SK-N-SH treated with all-trans-retinoic acid at 6 μM for 48 hours (cell line): Measurements from ENCODE around the gene MAN1A1.

Experiments used
- ATAC-seq: fragments of 200-7000 bp; cut with Tn5 transposase; 3 replicates; pipeline ENCODE4 v1.9.1; 2020; ENCODE audit warnings: mild to moderate bottlenecking, moderate library complexity
- ARNTL ChIP-seq: fragments of 450-650 bp; formaldehyde crosslinking; IDR thresholded peaks from 2 replicates; pipeline ENCODE4 v1.5.0; 2020; ENCODE audit warnings: low read depth, mild to moderate bottlenecking, moderate library complexity, borderline replicate concordance
- BACH2 ChIP-seq: fragments of 250-450 bp; sonication (Bioruptor Pico); IDR thresholded peaks from 2 replicates; pipeline ENCODE4 v1.9.0; 2021; ENCODE audit warnings: mild to moderate bottlenecking, borderline replicate concordance
- CREB5 ChIP-seq: fragments of 250-450 bp; sonication (Bioruptor Pico); IDR thresholded peaks from 2 replicates; pipeline ENCODE4 v1.5.1; 2020; ENCODE audit warnings: low read depth, mild to moderate bottlenecking, moderate library complexity
- CSDC2 ChIP-seq: fragments of 250-450 bp; sonication (Bioruptor Pico); IDR thresholded peaks from 2 replicates; pipeline ENCODE4 v1.5.0; 2020; ENCODE audit warnings: mild to moderate bottlenecking, moderate library complexity
- ESRRG ChIP-seq: fragments of 250-450 bp; sonication (Bioruptor Pico); IDR thresholded peaks from 2 replicates; pipeline ENCODE4 v1.6.1; 2021; ENCODE audit warnings: mild to moderate bottlenecking
- GLIS3 ChIP-seq: fragments of 250-450 bp; sonication (Bioruptor Pico); IDR thresholded peaks from 2 replicates; pipeline ENCODE4 v1.5.0; 2020; ENCODE audit warnings: mild to moderate bottlenecking, moderate library complexity
- ISL1 ChIP-seq: fragments of 250-450 bp; sonication (Bioruptor Pico); IDR thresholded peaks from 2 replicates; pipeline ENCODE4 v2.1.2; 2022; ENCODE audit warnings: mild to moderate bottlenecking, moderate library complexity
- OSR1 ChIP-seq: fragments of 250-450 bp; sonication (Bioruptor Pico); IDR thresholded peaks from 2 replicates; pipeline ENCODE4 v1.8.0; 2022; ENCODE audit warnings: moderate library complexity, mild to moderate bottlenecking, inconsistent platforms
- PPARA ChIP-seq: fragments of 250-450 bp; sonication (Bioruptor Pico); IDR thresholded peaks from 2 replicates; pipeline ENCODE4 v1.5.0; 2020; ENCODE audit warnings: mild to moderate bottlenecking, borderline replicate concordance
- RARB ChIP-seq: fragments of 250-450 bp; sonication (Bioruptor Pico); IDR thresholded peaks from 2 replicates; pipeline ENCODE4 v1.8.0; 2021; ENCODE audit warnings: mild to moderate bottlenecking, moderate library complexity
- SNAI2 ChIP-seq: fragments of 250-450 bp; sonication (Bioruptor Pico); IDR thresholded peaks from 2 replicates; pipeline ENCODE4 v1.5.0; 2020; ENCODE audit warnings: mild to moderate bottlenecking, moderate library complexity
- TCF4 ChIP-seq: fragments of 250-450 bp; sonication (Bioruptor Pico); IDR thresholded peaks from 2 replicates; pipeline ENCODE4 v1.8.0; 2021; ENCODE audit warnings: mild to moderate bottlenecking, moderate library complexity, borderline replicate concordance
- TOX ChIP-seq: fragments of 250-450 bp; sonication (Bioruptor Pico); IDR thresholded peaks from 2 replicates; pipeline ENCODE4 v1.8.0; 2021; ENCODE audit warnings: mild to moderate bottlenecking, moderate library complexity, borderline replicate concordance
- ZC3H10 ChIP-seq: fragments of 250-450 bp; sonication (Bioruptor Pico); IDR thresholded peaks from 2 replicates; pipeline ENCODE4 v1.5.1; 2021; ENCODE audit warnings: mild to moderate bottlenecking, moderate library complexity
- ZFP3 ChIP-seq: fragments of 250-450 bp; sonication (Bioruptor Pico); IDR thresholded peaks from 2 replicates; pipeline ENCODE4 v1.5.0; 2020; ENCODE audit warnings: mild to moderate bottlenecking, moderate library complexity
- ZFP30 ChIP-seq: fragments of 450-650 bp; formaldehyde crosslinking; IDR thresholded peaks from 2 replicates; pipeline ENCODE4 v1.5.0; 2022; ENCODE audit warnings: mild to moderate bottlenecking, moderate library complexity
- ZNF565 ChIP-seq: fragments of 450-650 bp; formaldehyde crosslinking; conservative IDR thresholded peaks from 2 replicates; pipeline ENCODE4 v1.5.0; 2020; ENCODE audit warnings: low read depth, mild to moderate bottlenecking, moderate library complexity
- ZNF70 ChIP-seq: fragments of 450-650 bp; formaldehyde crosslinking; IDR thresholded peaks from 2 replicates; pipeline ENCODE4 v1.5.0; 2020; ENCODE audit warnings: mild to moderate bottlenecking, moderate library complexity
- ZNF8 ChIP-seq: fragments of 450-650 bp; formaldehyde crosslinking; IDR thresholded peaks from 2 replicates; pipeline ENCODE4 v1.5.0; 2020; ENCODE audit warnings: mild to moderate bottlenecking, moderate library complexity
- TF ChIP-seq, protein P1 (sequence below): fragments of 250-450 bp; sonication (Bioruptor Pico); IDR thresholded peaks from 2 replicates; pipeline ENCODE4 v1.8.0; 2021; ENCODE audit warnings: low read depth, mild to moderate bottlenecking, moderate library complexity, borderline replicate concordance
- TF ChIP-seq, protein P2 (sequence below): fragments of 250-450 bp; sonication (Bioruptor Pico); IDR thresholded peaks from 2 replicates; pipeline ENCODE4 v1.8.0; 2020; ENCODE audit warnings: mild to moderate bottlenecking, moderate library complexity, borderline replicate concordance

The MAN1A1 gene

DNA sequence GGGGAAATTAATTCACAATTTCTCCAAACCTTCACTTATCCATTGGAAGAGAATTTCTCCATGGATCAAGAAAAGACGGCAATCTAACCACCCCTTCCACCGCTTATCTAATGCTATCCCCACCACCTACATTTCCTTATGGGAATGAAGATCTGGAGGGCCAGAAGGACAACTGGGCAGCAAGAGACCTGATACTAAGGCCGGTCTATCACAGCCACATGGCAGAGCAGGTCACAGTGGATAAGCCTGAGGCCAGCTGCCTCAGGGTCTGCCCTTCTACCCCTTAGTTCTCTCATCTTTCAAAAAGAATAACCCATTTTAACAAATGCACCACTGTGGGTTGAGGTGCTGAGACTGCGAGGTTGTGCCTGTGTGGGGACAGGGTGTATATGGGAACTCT lies 37.1 kb downstream of the MAN1A1 start (continued):
- no peak for TF ChIP-seq BACH2 (CRISPR knock-in tag)
- TF ChIP-seq GLIS3 (CRISPR knock-in tag): no peak
- no peak for TF ChIP-seq TOX (CRISPR knock-in tag)
- TF ChIP-seq CREB5 (CRISPR knock-in tag): no peak
- TF ChIP-seq ARNTL (CRISPR knock-in tag): no peak
- TF ChIP-seq ZNF70 (CRISPR knock-in tag): no peak

GRCh38 chr6:119311514-119312142 lies 37.9 kb downstream of the MAN1A1 start:
- no peak for TF ChIP-seq CSDC2 (CRISPR knock-in tag)
- TF ChIP-seq ZFP30 (CRISPR knock-in tag): no peak
- TF ChIP-seq SNAI2: no peak
- no peak for TF ChIP-seq OSR1 (CRISPR knock-in tag)
- TF ChIP-seq RARB (CRISPR knock-in tag): no peak
- no peak for TF ChIP-seq ARNTL (CRISPR knock-in tag)
- no peak for TF ChIP-seq PPARA (CRISPR knock-in tag)
- TF ChIP-seq, all 23 proteins: peak for 0
- ATAC-seq: no peak

DNA sequence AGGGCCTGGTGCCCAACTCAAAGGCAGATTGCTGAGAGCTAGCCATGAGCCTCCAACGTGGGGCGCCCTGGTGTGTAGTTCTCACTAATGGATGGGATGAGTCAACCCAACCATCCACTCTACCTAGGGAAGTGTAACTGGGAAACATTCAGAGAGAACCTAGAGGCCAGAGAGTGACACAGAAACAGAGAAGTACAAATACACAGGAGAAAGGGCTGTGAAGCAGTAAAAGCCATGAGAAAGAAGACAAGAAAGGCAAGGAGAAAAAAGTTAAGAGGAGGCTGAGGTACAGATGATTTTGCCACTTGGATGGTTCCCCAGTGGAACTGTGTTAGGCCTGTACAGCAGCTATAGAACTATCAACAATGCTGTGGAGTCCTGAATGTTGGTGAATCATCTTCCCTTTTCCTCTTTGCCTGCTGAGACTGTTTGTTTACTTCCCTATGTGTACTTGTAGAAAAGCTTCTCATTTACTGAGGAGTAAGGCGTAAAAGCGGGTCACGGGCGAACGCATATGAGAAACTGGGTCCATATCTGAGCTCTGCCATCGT lies 39.0 kb downstream of the MAN1A1 start:
- TF ChIP-seq ARNTL (CRISPR knock-in tag) (no peak), ZNF565 (CRISPR knock-in tag) (no peak), ISL1 (no peak), ZFP3 (CRISPR knock-in tag) (no peak), ESRRG (no peak), BACH2 (CRISPR knock-in tag) (no peak), ZNF8 (no peak)
- TF ChIP-seq, protein P1, sequence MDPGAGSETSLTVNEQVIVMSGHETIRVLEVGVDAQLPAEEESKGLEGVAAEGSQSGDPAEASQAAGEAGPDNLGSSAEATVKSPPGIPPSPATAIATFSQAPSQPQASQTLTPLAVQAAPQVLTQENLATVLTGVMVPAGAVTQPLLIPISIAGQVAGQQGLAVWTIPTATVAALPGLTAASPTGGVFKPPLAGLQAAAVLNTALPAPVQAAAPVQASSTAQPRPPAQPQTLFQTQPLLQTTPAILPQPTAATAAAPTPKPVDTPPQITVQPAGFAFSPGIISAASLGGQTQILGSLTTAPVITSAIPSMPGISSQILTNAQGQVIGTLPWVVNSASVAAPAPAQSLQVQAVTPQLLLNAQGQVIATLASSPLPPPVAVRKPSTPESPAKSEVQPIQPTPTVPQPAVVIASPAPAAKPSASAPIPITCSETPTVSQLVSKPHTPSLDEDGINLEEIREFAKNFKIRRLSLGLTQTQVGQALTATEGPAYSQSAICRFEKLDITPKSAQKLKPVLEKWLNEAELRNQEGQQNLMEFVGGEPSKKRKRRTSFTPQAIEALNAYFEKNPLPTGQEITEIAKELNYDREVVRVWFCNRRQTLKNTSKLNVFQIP: no peak
- ATAC-seq: 0 out of 3 replicates have a peak, but pooled peaks have one; percentile 18

GRCh38 chr6:119308991-119309657 lies 40.4 kb downstream of the MAN1A1 start:
- TF ChIP-seq, protein P1: no peak
- no peak for TF ChIP-seq BACH2 (CRISPR knock-in tag)
- TF ChIP-seq ESRRG: no peak
- TF ChIP-seq PPARA (CRISPR knock-in tag): no peak
- no peak for TF ChIP-seq TOX (CRISPR knock-in tag)
- no peak for TF ChIP-seq OSR1 (CRISPR knock-in tag)
- no peak for TF ChIP-seq ZNF8
- no peak for TF ChIP-seq TCF4
- TF ChIP-seq ISL1: no peak
- TF ChIP-seq ZNF565 (CRISPR knock-in tag): no peak
- ATAC-seq: peak; percentile 21; the same call in 2 of the 3 replicates

GRCh38 chr6:119308048-119308570 lies 41.5 kb downstream of the MAN1A1 start:
- TF ChIP-seq ESRRG: no peak
- TF ChIP-seq SNAI2: 0 out of 2 replicates have a peak, but pooled peaks have one; percentile 10
- TF ChIP-seq ZC3H10: no peak; the same call in 1 of the 2 replicates
- peak; percentile 51; the same call in 1 of the 2 replicates for TF ChIP-seq CREB5 (CRISPR knock-in tag)
- TF ChIP-seq, protein P2, sequence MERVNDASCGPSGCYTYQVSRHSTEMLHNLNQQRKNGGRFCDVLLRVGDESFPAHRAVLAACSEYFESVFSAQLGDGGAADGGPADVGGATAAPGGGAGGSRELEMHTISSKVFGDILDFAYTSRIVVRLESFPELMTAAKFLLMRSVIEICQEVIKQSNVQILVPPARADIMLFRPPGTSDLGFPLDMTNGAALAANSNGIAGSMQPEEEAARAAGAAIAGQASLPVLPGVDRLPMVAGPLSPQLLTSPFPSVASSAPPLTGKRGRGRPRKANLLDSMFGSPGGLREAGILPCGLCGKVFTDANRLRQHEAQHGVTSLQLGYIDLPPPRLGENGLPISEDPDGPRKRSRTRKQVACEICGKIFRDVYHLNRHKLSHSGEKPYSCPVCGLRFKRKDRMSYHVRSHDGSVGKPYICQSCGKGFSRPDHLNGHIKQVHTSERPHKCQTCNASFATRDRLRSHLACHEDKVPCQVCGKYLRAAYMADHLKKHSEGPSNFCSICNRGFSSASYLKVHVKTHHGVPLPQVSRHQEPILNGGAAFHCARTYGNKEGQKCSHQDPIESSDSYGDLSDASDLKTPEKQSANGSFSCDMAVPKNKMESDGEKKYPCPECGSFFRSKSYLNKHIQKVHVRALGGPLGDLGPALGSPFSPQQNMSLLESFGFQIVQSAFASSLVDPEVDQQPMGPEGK: no peak
- TF ChIP-seq ZNF70 (CRISPR knock-in tag): no peak
- no peak; the same call in 1 of the 2 replicates for TF ChIP-seq ZFP3 (CRISPR knock-in tag)
- TF ChIP-seq ZFP30 (CRISPR knock-in tag): no peak
- TF ChIP-seq TOX (CRISPR knock-in tag): no peak
- peak; percentile 89 for TF ChIP-seq ISL1
- no peak for TF ChIP-seq RARB (CRISPR knock-in tag)
- TF ChIP-seq GLIS3 (CRISPR knock-in tag): no peak
- ATAC-seq: peak; percentile 75
